ENCODE data around the gene PELI2.

PELI2 gene

GRCh38 chr14:56262530-56262929, 144.3 kb downstream of the PELI2 start:
- DNase-seq, result no peak

GRCh38 chr14:56268039-56268438, 149.8 kb downstream of the PELI2 start:
- DNase-seq, result no peak

- no peak for DNase-seq
Measured at GRCh38 chr14:56268673-56269072, 150.5 kb downstream of the PELI2 start.

- DNase-seq, result no peak
Measured at GRCh38 chr14:56270921-56271320, 152.7 kb downstream of the PELI2 start.

- DNase-seq, result no peak
Measured at GRCh38 chr14:56271970-56272369, 153.8 kb downstream of the PELI2 start.

GRCh38 chr14:56273155-56273554, 154.9 kb downstream of the PELI2 start:
- DNase-seq, result no peak

GRCh38 chr14:56273951-56274350, 155.7 kb downstream of the PELI2 start:
- no peak for DNase-seq

GRCh38 chr14:56274556-56274955, 156.3 kb downstream of the PELI2 start:
- DNase-seq, result no peak

- no peak for DNase-seq
Measured at GRCh38 chr14:56276108-56276507, 157.9 kb downstream of the PELI2 start.

GRCh38 chr14:56278383-56278782, 160.2 kb downstream of the PELI2 start:
- no peak for DNase-seq

- no peak for DNase-seq
Measured at GRCh38 chr14:56280843-56281242, 162.6 kb downstream of the PELI2 start.

GRCh38 chr14:56282179-56282578, 164.0 kb downstream of the PELI2 start:
- no peak for DNase-seq

GRCh38 chr14:56284641-56285040, 166.4 kb downstream of the PELI2 start:
- DNase-seq, result no peak

GRCh38 chr14:56289155-56289554, 170.9 kb downstream of the PELI2 start:
- DNase-seq, result no peak

GRCh38 chr14:56290195-56290594, 172.0 kb downstream of the PELI2 start:
- DNase-seq, result no peak

GRCh38 chr14:56292970-56293369, 174.8 kb downstream of the PELI2 start:
- DNase-seq, result no peak

GRCh38 chr14:56293506-56293905, 175.3 kb downstream of the PELI2 start:
- no peak for DNase-seq

- no peak for DNase-seq
Measured at GRCh38 chr14:56294128-56294527, 175.9 kb downstream of the PELI2 start.

GRCh38 chr14:56295743-56296142, 177.5 kb downstream of the PELI2 start:
- DNase-seq, result no peak

- DNase-seq, result no peak
Measured at GRCh38 chr14:56297449-56297848, 179.2 kb downstream of the PELI2 start.

- no peak for DNase-seq
Measured at GRCh38 chr14:56299306-56299984, 181.2 kb downstream of the PELI2 start.

- DNase-seq, result no peak
Measured at GRCh38 chr14:56300495-56300894, 182.3 kb downstream of the PELI2 start.

- no peak for DNase-seq
Measured at GRCh38 chr14:56304456-56304855, 186.2 kb downstream of the PELI2 start.

GRCh38 chr14:56309198-56309597, 191.0 kb downstream of the PELI2 start:
- no peak for DNase-seq

- no peak for DNase-seq
Measured at GRCh38 chr14:56310643-56311042, 192.4 kb downstream of the PELI2 start.
